Measurements from ENCODE around the gene TGIF2LY.
"Not testable (repeated sequence)": the region's sequence is repeated elsewhere in the genome, so short reads cannot be mapped to it uniquely, and the experiment has no call there.

The TGIF2LY gene

DNA sequence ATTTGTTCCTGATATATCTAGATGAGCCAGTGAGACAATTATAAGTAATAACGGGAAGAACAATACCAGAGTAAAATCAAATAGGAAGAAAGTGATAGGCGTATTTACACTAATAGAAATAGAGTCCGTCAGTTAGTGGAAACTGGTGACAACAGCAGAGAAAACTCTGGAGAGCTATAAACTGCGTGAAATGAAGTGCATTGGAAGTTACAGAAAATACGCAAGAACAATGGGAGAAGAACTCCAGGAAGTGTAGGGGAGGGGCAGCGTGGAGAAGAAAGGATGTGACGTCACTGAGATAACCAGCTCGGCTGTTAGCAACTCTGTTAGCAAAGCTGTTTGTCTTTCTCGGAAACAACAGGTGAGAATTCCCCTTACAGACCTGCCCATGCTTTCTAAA lies at the start of gene TGIF2LY:
TSS of gene TGIF2LY (plus strand) at position 301 of the 400 bp plus-strand sequence. CDS start 178 bp downstream, outside the sequence.
- not testable (repeated sequence) for DNase-seq (ENCODE audit: low read depth in 1 of 2, low spot score in 1 of 2)

All from activated CD4-positive, alpha-beta T cell treated with anti-CD3 and anti-CD28 coated beads, Interleukin-2, amount 50 U/mL, for 24 hours (primary cell).